ENCODE results near the gene PLCZ1. TPM values are rescaled to one million over a fixed set of nuclear protein-coding genes. Genes with fewer than 3 reads are reported as not detected.

Gene PLCZ1
- total RNA-seq, 4 donors from 2014 or later: not detected

DNA sequence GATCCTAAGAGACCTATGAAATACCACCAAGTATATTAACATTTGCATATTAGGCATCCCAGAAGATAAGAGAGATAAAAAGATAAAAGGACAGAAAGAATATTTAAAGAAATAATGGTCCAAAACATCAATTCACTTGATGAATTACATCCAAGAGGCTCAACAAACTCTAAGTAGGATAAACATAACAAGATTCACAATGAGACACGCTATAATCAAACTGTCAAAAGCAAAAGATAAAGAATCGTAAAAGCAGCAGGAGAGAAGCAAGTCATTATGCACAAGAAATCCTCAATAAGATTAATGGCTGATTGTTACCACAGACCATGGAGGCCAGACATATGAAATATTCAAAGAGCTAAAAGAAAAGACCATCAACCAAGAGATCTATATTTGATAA, 79.6 kb downstream of the PLCZ1 start:
- H3K9me3 ChIP-seq: no peaks in the 10 kb centered on the region
- no peaks in the 10 kb centered on the region for H3K4me1 ChIP-seq
- H3K4me3 ChIP-seq: no peak overlapping the region
- peaks cover 0 to 3% of the 10 kb centered on the region in 2 donors for H3K27me3 ChIP-seq
- H3K36me3 ChIP-seq: no peaks in the 10 kb centered on the region
- DNase-seq: no peak
- no peak overlapping the region for H3K27ac ChIP-seq
- TF ChIP-seq, protein P1, sequence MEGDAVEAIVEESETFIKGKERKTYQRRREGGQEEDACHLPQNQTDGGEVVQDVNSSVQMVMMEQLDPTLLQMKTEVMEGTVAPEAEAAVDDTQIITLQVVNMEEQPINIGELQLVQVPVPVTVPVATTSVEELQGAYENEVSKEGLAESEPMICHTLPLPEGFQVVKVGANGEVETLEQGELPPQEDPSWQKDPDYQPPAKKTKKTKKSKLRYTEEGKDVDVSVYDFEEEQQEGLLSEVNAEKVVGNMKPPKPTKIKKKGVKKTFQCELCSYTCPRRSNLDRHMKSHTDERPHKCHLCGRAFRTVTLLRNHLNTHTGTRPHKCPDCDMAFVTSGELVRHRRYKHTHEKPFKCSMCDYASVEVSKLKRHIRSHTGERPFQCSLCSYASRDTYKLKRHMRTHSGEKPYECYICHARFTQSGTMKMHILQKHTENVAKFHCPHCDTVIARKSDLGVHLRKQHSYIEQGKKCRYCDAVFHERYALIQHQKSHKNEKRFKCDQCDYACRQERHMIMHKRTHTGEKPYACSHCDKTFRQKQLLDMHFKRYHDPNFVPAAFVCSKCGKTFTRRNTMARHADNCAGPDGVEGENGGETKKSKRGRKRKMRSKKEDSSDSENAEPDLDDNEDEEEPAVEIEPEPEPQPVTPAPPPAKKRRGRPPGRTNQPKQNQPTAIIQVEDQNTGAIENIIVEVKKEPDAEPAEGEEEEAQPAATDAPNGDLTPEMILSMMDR (IDR thresholded peaks at IDR 0.05): no peak
- TF ChIP-seq POLR2A (IDR thresholded peaks at IDR 0.05): no peak

DNA sequence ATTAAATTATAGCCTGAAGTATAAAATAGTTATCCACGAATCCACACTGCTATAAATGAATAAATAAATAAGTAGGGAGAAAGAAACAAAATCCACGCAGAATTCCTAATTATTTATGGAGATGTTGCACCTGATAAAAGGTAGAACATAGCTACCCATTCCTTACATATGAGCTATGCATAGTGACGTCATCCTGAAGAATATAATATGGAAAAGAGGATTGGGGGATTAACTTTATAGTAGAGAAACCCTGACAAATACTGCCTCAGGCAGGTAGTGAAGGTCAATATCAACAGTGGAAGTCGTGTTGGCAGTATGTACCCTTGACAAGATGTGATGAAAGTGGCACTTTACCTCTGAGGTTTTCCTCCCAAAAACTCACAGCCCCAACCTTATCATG, 82.5 kb downstream of the PLCZ1 start:
- Histone ChIP-seq H3K36me3 (no peaks in the 10 kb centered on the region), H3K9me3 (no peaks in the 10 kb centered on the region), H3K4me1 (no peaks in the 10 kb centered on the region), H3K4me3 (no peak overlapping the region), H3K27ac (no peak overlapping the region), H3K27me3 (peaks cover 0 to 3% of the 10 kb centered on the region in 2 donors)
- no peak for DNase-seq
- TF ChIP-seq, protein P1 (IDR thresholded peaks at IDR 0.05): no peak
- TF ChIP-seq POLR2A (IDR thresholded peaks at IDR 0.05): no peak

DNA sequence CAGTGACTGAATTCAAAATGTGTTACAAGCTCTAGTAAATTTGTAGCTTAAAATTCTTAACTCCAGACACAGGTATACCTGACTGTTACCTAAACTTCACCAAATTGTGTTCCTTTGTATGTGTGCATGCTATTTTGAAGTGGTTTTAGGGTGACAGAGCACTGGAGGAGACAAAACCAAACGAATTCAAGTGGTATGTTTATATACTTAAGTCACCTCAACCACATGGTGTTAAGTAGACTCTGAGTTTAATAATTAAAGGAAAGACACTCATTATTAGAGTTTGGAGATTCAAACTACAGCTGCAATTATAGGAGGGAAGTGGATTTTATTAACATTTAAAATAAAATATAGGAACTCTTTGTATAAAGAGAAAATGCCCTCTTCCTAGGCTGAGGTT, 84.3 kb downstream of the PLCZ1 start:
- Histone ChIP-seq H3K27ac (no peak overlapping the region), H3K4me3 (no peak overlapping the region), H3K27me3 (peaks cover 0 to 3% of the 10 kb centered on the region in 2 donors), H3K9me3 (no peaks in the 10 kb centered on the region), H3K36me3 (no peaks in the 10 kb centered on the region), H3K4me1 (no peaks in the 10 kb centered on the region)
- TF ChIP-seq, protein P1 (IDR thresholded peaks at IDR 0.05): no peak
- no peak for TF ChIP-seq POLR2A (IDR thresholded peaks at IDR 0.05)
- no peak for DNase-seq

DNA sequence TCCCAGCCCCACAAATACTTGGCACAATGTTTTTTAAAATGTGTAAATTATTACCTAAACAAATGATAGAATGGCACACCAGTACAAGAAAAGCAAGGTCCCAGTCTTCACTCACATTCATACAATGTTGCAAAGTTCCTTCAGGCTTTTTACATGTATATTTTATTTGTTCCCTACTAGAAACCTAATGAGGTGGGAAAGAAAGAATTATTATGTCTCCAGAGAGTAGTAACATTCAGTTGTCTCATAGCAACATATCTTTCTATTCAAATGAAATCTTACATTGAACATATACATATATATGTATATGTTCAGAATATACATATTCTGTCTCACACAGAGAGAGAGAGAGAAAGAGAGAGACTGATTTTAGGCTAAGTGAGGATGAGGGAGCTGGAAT, 85.2 kb downstream of the PLCZ1 start:
- TF ChIP-seq, protein P1 (IDR thresholded peaks at IDR 0.05): no peak
- no peak for TF ChIP-seq POLR2A (IDR thresholded peaks at IDR 0.05)
- H3K4me1 ChIP-seq: no peaks in the 10 kb centered on the region
- H3K27ac ChIP-seq: no peak overlapping the region
- DNase-seq: no peak
- no peaks in the 10 kb centered on the region for H3K9me3 ChIP-seq
- H3K27me3 ChIP-seq: no peaks in the 10 kb centered on the region
- no peaks in the 10 kb centered on the region for H3K36me3 ChIP-seq
- H3K4me3 ChIP-seq: no peak overlapping the region

DNA sequence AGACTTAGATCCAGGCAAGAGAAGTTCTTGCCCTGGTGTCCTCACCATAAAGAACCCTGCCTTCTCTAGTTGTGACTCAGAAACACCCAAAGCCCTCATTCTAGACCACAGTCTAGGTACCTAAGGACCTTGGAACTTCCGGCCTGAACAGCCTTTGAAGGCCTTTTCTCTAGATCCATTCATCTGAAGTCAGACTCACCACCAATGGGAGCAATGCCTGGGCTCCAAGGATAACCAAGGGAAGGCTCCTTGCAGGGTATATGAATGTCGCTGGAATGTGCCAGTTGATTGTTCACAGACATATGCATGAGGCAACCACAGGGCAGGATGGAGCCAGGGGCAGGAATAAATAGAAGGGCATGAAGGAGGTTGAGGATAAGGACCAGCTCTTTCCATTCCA, 86.3 kb downstream of the PLCZ1 start:
- no peak overlapping the region for H3K27ac ChIP-seq

More for the DNA sequence above, 86.3 kb downstream of the PLCZ1 start:
- H3K4me3 ChIP-seq: no peak overlapping the region
- TF ChIP-seq, protein P1 (IDR thresholded peaks at IDR 0.05): no peak
- no peak for TF ChIP-seq POLR2A (IDR thresholded peaks at IDR 0.05)
- no peaks in the 10 kb centered on the region for H3K9me3 ChIP-seq
- H3K36me3 ChIP-seq: no peaks in the 10 kb centered on the region
- H3K27me3 ChIP-seq: no peaks in the 10 kb centered on the region
- H3K4me1 ChIP-seq: no peaks in the 10 kb centered on the region
- no peak for DNase-seq

All from Peyer's patch (tissue), 4 donors.